GM04503 (cell line): ENCODE results near the gene SPATA31E1.
"Not testable (repeated sequence)": the region's sequence is repeated elsewhere in the genome, so short reads cannot be mapped to it uniquely, and the experiment has no call there.

Experiments
- DNase-seq: peaks from one replicate; pipeline ENCODE4 v3.0.0-alpha.2; 2012; ENCODE audit warnings: low read depth

Gene SPATA31E1

DNA sequence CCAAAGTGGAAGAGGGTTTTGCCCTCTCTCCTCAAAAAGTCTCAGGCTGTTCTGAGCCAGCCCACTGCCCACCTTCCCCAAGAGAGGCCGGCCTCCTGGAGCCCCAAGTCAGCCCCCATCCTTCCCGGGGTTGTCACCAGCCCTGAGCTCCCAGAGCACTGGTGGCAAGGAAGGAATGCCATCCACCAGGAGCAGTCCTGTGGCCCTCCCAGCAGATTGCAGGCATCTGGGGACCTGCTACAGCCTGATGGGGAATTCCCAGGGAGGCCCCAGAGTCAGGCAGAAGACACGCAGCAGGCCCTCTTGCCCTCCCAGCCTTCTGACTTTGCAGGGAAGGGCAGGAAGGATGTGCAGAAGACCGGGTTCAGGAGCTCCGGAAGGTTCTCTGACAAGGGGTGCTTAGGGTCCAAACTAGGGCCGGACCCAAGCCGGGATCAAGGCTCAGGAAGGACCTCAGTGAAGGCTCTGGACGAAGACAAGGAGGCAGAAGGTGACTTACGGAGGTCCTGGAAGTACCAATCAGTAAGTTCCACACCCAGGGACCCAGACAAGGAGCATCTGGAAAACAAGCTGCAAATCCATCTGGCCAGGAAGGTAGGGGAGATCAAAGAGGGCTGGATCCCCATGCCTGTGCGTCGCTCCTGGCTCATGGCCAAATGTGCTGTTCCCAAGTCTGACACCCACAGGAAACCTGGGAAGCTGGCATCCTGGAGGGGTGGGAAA lies 3.7 kb downstream of the SPATA31E1 start:
- no peak for DNase-seq

DNA sequence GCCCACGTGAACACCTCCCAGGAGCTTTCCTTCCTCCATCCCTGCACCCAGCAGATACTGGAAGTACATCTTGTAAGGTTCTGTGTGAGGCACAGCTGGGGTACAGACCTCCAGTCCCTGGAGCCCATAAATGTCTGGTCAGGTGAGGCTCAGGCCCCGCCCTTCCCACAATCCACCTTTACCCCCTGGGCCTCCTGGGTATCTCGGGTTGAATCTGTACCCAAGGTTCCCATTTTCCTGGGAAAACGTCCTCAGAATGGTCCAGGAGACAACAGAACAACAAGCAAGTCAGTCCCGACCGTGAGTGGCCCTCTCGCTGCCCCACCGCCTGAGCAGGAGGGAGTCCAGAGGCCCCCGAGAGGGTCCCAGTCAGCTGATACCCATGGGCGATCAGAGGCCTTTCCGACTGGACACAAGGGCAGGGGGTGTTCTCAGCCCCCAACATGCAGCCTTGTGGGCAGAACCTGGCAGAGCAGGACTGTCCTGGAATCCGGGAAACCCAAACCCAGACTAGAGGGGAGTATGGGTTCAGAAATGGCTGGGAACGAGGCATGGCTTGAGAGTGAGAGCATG lies 4.3 kb downstream of the SPATA31E1 start:
- no peak for DNase-seq

DNA sequence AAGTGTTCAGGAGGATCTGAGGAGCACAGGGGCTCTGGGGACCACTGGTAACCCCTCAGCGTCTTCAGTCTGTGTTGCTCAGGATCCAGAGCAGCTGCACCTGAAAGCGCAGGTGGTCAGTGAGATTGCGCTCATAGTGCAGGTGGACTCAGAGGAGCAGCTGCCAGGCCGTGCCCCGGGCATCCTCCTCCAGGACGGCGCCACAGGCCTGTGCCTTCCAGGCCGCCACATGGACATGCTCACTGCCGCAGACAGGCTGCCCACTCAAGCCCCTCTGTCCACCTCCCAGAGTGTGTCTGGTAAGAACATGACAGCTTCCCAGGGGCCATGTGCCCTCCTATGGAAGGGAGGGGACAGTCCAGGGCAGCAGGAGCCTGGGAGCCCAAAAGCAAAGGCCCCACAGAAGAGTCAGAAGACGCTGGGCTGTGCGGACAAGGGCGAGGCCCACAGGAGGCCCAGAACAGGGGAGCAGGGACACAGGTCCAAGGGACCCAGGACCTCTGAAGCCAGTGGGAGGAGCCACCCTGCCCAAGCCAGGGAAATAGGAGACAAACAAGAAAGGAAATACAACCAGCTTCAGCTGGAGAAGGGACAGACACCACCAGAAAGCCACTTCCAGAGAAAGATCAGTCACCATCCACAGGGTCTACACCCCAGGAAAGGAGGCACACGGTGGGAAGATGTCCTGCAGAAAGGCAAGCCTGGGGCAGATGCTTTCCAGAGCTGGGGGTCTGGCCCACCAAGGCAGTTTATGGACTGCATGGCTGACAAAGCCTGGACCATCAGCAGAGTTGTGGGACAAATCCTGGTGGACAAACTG lies 5.2 kb downstream of the SPATA31E1 start:
- no peak for DNase-seq

DNA sequence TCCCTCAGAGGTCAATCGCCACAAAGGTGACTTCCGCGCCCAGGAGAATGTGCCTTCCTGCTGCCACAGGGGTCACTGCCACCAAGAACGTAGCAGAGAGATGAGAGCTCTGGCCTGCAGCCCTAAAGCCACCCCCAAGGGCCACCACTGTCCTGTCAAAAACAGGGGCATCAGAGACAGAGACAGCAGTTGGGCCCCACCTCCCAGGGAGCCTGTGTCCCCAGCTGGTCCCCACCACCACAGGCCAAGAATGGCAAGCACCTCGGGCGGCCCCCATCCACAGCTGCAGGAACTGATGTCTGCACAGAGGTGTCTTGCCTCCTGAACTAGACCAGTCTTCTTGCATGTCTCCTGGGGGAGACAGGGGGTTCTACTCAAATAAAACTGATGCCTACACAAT lies 5.8 kb downstream of the SPATA31E1 start:
- DNase-seq, result no peak

DNA sequence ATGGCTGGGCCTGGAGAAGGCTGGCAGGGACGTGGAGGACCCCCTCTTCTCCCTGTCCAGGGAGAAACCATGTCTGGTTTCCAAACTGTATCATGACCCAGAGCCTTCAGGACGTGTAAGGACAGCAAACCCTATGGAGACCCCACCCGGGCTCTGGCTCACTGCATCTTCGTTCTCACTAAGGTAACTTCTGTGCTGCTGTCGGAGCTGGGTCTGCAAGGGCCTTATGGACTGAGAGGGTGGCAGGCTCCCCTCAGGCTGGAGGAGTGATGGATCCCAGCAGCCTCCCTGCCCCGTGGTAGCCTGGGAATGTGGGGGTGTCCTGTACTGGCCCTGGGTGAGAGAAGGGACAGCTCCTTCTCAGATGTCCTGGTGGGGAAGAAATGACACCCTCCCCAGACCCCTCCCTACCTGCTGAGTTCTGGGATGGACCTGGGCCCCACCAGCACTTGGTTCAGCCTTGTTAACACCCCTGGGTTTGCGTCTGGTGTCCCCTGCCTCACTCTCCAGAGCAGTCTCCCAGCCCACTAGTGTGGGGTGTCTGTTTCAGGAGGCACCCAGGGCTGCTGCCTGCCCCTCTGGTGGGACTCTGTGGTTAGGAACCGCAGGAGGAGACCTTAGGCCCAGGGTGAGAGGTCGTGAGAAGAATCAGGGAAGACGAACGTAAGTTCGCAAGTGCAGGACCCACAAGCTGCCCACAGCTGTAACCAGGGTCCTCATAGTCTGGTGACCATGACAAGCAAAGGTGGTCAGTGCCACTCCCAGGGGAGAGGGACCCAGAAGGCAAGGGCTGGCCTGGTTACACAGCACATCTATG lies 6.6 kb downstream of the SPATA31E1 start:
- DNase-seq, result no peak

DNA sequence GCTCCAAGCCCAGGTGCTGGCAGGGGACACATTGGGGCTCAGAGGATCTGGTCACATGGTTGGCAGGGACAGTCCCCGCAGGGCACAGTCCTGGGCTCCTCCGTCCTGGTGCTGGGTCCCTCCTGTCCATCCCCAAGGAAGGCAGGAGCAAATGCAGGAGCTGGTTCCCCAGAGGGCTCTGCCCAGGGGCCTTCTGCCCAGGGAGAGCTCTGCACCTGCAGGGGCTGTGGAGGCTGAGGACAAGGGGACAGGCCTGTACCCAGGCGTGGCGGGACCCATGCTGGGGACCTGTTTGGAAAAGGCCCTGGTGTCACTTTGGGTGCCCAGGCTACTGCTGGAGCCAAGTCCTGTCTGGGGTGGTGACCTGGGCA lies 7.2 kb downstream of the SPATA31E1 start:
- no peak for DNase-seq

DNA sequence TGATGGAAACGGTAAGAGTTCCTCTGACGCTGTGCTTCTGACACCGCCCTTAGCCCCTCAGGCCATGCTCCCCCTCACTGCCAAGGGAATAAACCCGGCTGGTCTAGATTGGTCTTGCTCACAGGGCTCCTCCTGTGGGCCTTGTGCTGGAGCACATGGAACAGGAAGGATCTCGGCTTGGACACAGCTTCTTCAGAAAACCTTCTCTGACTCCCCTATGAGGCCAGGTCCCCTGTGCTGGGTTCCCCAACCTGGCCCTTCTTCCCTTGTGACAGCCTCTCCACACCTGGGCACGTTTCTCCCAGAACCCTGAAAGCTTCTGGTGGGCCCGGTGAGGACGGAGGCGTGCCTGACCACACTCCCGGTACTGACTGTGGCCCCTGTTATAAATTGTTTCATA lies 8.2 kb downstream of the SPATA31E1 start:
- no peak for DNase-seq

DNA sequence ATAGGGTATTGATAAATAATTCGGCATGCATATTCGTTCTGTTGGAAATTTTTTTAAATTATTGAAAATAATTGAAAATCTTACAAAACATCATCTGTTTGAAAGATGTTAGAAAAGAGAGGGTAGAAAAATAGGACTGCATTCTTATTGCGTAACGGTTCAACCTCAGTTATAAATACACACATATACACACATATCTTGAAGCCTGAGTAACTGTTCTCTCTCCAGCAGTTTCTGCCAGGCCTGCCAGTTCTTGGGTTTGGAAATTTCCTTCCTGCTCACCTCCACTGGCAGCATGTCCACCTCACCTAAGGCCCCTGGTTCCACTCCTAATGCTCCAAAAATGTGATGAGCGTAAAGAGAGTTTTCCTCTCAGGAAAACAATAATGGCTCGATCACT lies 9.1 kb downstream of the SPATA31E1 start:
- no peak for DNase-seq

DNA sequence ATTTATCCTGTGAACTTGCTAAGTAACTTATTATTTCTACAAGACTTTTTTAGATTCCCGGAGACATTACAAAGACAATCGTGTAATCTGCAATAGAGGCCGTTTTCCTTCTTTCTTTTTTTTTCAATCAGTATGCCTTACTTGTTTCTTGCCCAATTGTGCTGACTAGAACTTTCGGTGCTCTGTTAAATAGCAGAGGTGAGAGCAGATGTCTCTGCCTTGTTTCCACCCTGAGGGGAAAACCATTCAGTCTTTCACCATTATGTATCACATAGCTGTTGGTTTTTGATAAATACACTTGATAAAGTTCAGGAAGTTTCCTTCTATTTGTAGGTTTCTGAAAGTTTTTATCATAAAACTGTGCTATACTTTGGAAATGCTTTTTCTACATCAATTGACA lies 10.3 kb downstream of the SPATA31E1 start:
- DNase-seq, result no peak

DNA sequence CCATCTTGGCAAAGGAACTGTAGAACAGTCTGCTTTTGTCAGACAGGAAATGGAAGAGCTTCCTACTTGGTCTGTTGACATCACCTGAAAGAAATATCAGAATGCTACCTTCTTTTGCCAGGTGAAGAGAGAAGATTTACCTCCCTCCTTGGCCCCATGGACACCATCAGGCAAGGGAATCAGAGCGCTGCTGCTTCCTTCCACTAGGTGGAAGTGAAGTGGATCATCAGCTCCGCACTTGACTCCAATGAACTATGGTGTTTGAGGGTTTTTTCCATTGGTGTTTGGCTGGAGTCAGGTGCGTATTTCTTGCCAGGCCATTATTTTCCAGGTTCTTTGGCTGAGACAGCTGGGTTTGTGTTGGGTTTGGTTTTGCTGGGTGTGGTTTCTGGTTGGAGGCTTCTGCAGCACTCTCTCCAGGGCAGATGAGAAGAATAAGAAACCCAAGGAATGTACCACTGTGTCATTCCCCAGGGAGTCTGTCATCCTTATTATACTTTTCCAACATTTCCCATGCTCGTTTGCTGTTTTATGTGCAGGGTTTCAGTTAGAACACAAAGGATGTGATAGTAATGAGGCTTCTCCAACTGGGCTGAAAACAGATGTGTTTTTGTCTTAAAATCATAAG lies 12.4 kb downstream of the SPATA31E1 start:
- no peak for DNase-seq

DNA sequence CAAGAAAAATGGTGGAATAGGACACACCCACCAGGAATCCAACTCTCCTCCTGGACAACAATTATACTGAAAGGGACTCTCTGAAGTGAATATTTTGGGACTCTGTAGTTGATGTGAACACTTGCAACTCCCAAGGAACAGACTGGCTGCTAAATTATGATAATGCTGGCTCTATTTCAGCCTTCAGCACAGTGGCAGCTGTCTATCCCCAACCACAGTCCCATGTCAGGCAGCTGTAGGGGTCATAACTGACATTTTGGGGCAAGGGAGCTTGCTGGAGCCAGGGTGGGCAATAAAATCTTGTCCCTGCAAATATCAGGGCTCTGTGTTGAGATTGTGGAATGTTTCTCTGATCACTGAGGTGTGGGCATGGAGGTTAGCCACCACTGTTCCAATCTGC lies 14.2 kb downstream of the SPATA31E1 start:
- DNase-seq, result no peak

DNA sequence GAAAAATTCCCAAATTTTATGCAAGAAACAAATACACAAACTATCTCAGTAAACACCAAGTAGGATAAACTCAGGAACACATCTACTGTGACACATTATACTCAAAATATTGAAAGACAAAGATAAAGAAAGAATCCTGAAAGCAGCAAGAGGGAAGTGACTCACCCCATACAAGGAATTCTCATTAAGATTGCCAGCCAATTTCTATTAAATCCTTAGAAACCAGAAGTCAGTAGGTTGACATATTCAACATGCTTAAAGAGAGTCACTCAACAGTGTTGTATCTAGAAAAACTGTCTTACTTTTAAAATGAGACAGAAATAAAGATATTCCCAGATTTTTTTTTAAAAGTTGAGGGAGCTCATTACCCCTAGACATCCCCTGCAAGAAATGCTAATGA lies 15.5 kb downstream of the SPATA31E1 start:
- no peak for DNase-seq

DNA sequence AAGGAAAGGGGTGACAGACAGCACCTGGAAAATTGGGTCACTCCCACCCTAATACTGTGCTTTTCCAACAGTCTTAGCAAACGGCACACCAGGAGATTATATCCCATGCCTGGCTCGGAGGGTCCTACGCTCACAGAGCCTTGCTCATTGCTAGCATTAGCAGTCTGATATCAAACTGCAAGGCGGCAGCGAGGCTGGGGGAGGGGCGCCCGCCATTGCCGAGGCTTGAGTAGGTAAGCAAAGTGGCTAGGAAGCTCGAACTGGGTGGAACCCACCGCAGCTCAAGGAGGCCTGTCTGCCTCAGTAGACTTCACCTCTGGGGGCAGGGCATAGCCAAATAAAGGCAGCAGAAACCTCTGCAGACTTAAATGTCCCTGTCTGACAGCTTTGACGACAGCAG lies 19.7 kb downstream of the SPATA31E1 start:
- not testable (repeated sequence) for DNase-seq

DNA sequence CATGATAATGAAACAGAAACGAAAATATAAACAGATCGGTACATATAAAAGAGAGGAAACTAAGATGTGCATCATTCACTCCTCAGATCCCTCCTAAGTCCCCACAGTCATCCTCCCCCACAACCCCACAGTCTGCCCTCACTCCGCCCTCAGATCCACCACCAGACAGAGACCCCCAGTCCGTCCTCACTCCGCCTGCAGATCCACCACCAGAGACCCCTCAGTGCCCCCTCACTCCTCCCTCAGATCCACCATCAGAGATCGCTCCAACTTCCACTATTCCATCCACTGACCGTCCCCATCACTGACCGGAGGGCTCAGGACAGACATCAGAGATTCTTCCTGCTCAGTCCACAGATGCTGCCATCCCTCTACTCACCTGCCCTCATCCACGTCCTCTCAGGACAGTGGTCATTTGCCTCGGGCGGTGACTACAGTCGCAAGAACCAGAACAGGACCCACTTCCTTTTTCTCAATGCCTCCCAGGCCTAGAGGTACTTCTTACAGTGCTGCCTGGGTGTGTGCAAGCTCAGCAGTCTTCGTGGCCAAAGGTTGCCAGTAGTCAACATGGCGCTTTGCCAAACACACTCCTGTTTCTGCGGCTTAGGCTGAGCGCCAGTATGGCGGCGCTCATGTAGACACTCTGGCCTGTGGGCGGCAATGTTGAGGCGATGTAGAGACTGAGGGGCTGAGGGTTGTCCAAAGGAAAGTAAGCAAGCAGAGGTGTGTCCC lies 26.8 kb downstream of the SPATA31E1 start:
- DNase-seq, result no peak

DNA sequence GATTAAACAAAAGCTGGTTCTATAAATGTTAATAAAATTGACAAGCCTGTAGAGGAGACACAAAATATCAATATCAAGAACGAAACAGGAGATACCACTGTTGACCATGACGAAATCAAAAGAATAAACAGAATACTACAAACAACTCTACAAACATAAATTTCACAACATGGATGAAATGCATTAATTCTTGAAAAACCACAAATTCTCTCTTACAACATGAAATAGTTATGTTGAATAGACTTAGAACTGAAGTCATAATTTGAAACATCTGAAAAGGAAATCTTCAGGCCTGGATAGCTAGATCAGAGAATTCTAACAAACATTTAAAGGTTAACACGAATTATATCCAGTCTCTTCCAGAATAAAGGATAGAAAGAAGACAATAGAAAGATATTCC lies 28.1 kb downstream of the SPATA31E1 start:
- peak; percentile 61 for DNase-seq

DNA sequence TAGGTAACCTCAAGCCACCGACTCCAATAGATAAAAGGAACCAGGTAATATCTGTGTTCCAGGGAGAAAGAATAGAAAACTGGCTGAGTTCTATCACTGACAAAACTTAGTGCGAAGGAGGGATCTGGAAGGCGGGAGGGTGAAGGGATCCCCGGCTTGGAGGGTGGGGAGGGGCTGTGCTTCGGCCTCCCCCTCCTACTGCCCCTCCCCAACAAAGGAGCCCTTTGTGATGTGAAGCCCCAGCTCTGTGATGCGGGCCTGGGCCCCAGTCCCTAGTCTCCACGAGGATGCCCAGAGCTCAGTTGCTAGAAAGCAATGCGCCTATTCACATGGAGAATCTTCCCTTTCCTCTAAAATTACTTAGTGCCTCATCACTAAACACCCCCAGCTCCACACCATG lies 35.0 kb downstream of the SPATA31E1 start, which contains the start of gene SPATA31C1:
Gene SPATA31C1, plus strand, starts transcription at position 301 of the 400 bp plus-strand sequence.
- DNase-seq, result not testable (repeated sequence)

DNA sequence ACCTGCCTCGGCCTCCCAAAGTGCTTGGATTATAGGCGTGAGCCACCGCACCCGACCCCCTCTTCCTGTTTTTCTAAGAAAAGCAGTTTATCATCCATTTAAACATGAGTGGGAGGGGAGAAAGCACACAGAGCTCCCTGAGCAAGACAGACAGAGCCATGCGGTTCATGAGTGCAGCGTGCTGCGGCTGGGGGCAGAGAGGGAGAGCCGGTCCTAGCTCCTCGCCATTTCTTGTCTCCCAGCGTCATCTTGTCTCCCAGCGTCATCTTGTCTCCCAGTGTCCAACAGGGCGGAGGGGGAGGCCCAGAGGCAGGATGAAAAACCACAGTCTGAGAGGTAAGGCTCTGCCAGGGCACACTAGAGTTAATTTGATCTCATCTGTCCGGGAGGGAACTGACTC lies 36.3 kb downstream of the SPATA31E1 start:
- not testable (repeated sequence) for DNase-seq

DNA sequence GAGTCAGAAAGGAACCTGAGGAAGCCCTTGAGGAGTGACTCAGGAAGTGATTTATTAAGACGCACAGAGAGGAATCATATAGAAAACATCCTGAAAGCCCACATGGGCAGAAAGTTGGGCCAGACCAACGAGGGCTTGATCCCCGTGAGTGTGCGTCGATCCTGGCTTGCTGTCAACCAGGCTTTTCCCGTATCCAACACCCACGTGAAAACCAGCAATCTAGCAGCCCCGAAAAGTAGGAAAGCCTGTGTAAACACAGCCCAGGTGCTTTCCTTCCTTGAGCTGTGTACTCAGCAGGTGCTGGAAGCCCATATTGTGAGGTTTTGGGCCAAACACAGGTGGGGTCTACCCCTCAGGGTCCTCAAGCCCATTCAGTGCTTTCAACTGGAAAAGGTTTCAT lies 38.9 kb downstream of the SPATA31E1 start:
- not testable (repeated sequence) for DNase-seq

DNA sequence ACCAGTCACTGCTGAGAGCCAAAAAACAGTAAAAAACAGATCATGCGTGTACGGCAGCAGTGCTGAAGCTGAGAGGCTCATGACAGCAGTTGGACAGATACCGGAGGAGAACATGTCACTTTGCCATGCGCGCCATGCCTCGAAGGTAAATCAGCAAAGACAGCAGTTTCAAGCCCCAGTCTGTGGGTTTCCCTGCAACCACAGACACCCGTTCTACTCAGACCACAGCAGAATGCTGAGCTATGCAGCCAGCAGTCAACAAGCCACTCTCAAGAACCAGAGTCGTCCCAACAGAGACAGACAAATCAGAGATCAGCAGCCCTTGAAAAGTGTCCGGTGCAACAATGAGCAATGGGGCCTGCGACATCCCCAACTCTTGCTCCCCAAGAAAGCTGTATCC lies 40.3 kb downstream of the SPATA31E1 start:
- not testable (repeated sequence) for DNase-seq

DNA sequence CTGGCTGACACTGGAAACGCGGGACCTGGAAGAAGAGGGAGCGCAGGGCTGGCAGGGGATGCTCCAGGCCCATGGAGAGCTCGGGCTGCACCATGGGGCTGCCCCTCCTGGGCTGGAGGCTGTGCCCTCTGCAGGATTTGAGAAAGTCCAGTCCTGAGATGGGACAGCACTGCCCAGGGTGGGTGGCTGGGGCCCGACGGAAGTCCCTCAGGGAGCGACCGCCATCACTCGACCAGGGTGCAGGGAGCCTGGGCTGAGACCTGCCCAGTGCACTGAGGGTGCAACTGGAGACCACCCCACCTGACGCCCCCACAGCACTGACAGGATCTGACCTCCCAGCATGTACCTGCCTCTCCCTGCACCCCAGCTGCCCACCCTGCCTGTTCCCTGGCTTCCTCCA lies 42.2 kb downstream of the SPATA31E1 start:
- not testable (repeated sequence) for DNase-seq

DNA sequence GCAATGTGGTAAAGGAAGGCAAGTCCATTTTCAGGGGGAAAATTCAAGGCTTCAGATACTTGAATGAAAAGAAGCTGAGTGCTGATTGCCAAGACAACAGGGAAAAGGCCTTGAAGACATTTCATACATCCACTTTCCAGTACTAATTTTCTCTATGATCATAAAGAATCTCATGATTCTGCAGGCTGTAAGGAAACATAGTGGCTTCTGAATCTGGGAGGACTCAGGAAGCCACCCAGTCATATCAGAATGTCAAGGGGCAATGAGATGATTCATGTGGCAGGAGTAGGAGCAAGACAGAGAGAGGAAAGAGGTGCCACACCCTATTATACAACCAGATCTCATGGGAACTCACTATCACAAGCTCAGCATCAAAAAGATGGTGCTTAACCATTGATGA lies 46.5 kb downstream of the SPATA31E1 start:
- not testable (repeated sequence) for DNase-seq
